GM10248 (cell line): Measurements from ENCODE around the gene IFT80.
A peak's percentile ranks its signal among the peaks of the same experiment; 100 is the strongest.

ENCODE experiments used
- CTCF ChIA-PET: fragments of 300-600 bp; sonication (Branson Sonifier 250); formaldehyde crosslinking; extraction: SDS; loops from one replicate; lab custom pipeline; 2021; ENCODE audit warnings: antibody characterized with exemption; lab: Yijun Ruan, JAX
- POLR2A ChIA-PET: fragments of 350-650 bp; sonication (Branson Sonifier 250); formaldehyde crosslinking; extraction: SDS; loops from one replicate; lab custom pipeline; 2020; ENCODE audit warnings: antibody characterized with exemption; lab: Yijun Ruan, JAX
- DNase-seq: peaks from one replicate; pipeline ENCODE4 v3.0.0; 2012; ENCODE audit errors: extremely low spot score
- TF ChIP-seq, protein P1 (sequence below): IDR thresholded peaks from 2 replicates; pipeline ENCODE4 v1.5.1; 2012; ENCODE audit warnings: mild to moderate bottlenecking, low read depth; ENCODE audit errors: extremely low read depth, missing control alignments, control extremely low read depth

IFT80 gene

DNA sequence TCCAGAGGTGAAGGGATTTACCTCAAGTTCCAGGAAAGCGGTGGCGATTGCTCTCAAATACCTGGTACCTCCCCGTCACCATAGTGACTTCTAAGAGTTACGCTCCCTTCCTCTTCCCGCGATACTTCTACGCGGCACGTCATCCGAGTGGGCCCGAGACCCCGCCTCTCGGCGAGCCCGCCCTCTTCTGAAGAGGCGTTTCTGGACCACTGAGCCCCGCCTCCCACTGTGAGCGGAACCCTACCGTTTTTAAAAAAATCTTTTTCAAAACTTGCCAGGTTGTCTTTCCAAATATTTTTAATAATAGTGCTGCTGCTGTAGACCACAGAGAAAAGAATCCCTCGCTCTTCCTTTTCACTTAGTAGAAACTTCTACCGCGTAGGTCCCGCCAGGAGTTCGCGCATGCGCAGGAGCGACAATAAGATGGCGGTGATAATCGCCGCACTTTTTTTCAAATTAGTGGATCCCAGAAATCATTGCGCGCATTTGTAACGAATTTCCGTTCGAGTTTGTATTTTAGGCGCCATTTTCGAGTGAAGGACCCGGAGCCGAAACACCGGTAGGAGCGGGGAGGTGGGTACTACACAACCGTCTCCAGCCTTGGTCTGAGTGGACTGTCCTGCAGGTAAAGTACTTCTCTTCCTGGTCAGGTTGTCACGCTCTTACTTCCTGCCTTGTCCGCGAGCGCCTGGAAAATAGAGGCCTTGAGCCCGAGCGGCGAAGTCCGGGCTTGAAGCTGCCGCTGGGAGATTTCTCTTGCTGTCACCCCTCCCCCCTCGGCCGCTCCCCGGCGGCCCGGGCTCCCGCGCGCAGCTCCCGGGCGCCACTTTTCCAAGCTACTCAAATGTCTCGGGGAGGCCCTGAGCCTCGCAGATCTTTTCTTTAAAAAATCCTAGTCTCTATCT is at the start of gene IFT80, which contains the start of gene SMC4:
IFT80 (minus strand) TSS at position 101 of the 905 bp plus-strand sequence. CDS start 14,625 bp downstream, outside the sequence.
SMC4 (plus strand) TSS at position 526 of the 905 bp plus-strand sequence. CDS start 1,177 bp downstream, outside the sequence.
- TF ChIP-seq, protein P1, sequence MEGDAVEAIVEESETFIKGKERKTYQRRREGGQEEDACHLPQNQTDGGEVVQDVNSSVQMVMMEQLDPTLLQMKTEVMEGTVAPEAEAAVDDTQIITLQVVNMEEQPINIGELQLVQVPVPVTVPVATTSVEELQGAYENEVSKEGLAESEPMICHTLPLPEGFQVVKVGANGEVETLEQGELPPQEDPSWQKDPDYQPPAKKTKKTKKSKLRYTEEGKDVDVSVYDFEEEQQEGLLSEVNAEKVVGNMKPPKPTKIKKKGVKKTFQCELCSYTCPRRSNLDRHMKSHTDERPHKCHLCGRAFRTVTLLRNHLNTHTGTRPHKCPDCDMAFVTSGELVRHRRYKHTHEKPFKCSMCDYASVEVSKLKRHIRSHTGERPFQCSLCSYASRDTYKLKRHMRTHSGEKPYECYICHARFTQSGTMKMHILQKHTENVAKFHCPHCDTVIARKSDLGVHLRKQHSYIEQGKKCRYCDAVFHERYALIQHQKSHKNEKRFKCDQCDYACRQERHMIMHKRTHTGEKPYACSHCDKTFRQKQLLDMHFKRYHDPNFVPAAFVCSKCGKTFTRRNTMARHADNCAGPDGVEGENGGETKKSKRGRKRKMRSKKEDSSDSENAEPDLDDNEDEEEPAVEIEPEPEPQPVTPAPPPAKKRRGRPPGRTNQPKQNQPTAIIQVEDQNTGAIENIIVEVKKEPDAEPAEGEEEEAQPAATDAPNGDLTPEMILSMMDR: no peak
- peak; percentile 93 for DNase-seq
- POLR2A ChIA-PET: no interaction called here
- CTCF ChIA-PET: interaction anchor here (1.0 kb wide), 3 partner anchors 11 to 15 kb away, joined by 3 to 6 read pairs (median 4); no protein-coding TSS in a partner anchor

DNA sequence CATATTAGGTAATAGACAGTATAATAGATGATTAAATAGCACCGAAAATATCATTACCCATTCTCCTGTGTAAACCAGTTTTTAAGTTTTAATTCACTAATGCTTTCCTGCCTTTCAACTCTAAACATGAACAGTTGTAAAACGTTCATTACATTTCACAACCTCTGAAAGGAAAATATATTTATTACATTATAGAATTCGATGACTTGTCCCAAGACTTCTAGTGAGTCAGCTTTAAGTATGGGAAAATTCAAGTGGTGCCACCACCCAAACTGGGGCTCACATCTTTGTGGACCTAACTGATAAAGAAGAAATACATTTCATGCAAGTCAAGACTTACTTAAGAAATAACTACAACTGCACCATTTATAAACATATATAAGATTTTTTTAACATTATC is 48.5 kb upstream of the IFT80 start:
- CTCF ChIA-PET: no interaction called here
- TF ChIP-seq, protein P1: no peak
- POLR2A ChIA-PET: no interaction called here
- no peak for DNase-seq

DNA sequence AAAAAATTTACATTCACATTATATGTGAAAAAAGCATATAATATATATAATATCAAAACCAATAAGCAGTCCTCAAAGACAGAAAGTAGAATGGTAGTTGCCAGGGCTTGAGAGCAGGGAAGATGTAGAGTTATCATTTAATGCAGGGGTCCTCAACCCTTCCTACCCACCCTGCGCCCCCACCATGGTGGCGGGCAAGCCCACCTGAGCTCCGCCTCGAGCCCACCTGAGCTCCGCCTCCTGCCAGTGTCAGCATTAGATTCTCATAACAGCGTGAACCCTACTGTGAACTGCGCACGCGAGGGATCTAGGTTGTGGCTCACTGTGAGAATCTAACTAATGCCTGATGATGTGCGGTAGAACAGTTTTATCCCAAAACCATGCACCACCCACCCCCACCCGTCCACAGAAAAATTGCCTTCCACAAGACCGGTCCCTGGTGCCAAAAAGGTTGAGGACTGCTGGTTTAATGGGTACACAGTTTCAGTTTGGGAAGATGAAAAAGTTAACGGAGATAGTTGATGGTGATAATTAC is 47.6 kb upstream of the IFT80 start:
- ChIA-PET CTCF (interaction anchor here (1.4 kb wide), 1 partner anchor 27 kb away, joined by 3 read pairs; no protein-coding TSS in a partner anchor), POLR2A (no interaction called here)
- TF ChIP-seq, protein P1: no peak
- no peak for DNase-seq

DNA sequence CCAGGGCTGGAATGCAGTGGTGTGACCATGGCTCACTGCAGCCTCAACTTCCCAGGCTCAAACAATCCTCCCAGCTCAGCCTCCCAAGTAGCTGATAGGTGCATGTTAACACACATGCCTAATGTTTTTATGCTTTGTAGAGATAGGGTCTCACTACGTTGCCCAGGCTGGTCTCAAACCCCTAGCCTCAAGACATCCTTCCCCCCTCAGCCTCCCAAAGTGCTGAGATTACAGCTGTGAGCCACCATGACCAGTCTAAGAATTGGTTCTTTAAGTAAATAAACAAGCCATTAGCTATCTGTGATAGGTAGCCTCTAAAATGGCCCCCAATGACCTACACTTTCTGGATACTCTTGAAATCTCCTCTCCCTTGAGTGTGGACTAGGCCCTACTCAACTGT is 46.8 kb upstream of the IFT80 start:
- POLR2A ChIA-PET: no interaction called here
- TF ChIP-seq, protein P1: no peak
- CTCF ChIA-PET: interaction anchor here (0.7 to 1.4 kb wide), 2 partner anchors 26 to 33 kb away, joined by 3 read pairs; no protein-coding TSS in a partner anchor
- DNase-seq: no peak

DNA sequence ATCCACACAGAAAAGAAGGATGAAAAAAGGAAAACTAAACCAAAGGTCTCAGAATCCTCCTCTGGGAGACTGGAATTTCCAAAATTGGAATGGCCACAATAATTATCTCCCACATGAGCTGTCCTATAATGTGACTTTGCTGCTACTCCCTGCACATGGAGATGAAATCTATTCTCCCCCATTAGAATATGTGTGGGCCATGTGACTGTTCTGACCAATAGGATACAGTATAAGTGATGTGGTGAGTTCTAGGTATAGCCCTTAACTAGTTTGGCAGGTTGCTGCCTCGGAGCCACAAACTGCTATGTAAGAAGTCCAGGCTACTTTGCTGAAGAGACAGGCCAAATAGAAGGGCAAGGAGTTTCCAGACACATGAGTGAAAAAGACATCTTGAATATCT is 45.4 kb upstream of the IFT80 start:
- POLR2A ChIA-PET: no interaction called here
- DNase-seq: no peak
- CTCF ChIA-PET: interaction anchor here (1.3 kb wide), 1 partner anchor 10 kb away, joined by 5 read pairs; no protein-coding TSS in a partner anchor
- TF ChIP-seq, protein P1: no peak

DNA sequence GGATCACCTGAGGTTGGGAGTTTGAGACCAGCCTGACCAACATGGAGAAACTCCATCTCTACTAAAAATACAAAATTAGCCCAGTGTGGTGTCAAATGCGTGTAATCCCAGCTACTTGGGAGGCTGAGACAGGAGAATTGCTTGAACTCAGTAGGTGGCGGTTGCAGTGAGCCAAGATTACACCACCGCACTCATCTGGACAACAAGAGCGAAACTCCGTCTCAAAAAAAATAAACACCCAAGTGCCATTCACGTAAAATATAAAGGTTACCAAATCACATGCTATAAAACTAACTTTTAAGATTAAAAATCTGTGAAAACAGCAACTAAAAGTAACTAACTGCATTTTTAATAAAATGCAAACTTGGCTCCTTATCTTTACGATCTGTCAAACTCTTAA is 41.7 kb upstream of the IFT80 start:
- TF ChIP-seq, protein P1: no peak
- ChIA-PET CTCF (no interaction called here), POLR2A (no interaction called here)
- no peak for DNase-seq
